ENCODE data around the gene MYO1G. TPM values are rescaled to one million over a fixed set of nuclear protein-coding genes. Genes with fewer than 3 reads are reported as not detected.
A peak's percentile ranks its signal among the peaks of the same experiment; 100 is the strongest.

Gene MYO1G
- total and polyA plus RNA-seq, 10 of the 15 experiments (the other 5 are each of a cell fraction or from before 2014, with no cell fraction given), result 1.8 to 232 (median 134) TPM

DNA sequence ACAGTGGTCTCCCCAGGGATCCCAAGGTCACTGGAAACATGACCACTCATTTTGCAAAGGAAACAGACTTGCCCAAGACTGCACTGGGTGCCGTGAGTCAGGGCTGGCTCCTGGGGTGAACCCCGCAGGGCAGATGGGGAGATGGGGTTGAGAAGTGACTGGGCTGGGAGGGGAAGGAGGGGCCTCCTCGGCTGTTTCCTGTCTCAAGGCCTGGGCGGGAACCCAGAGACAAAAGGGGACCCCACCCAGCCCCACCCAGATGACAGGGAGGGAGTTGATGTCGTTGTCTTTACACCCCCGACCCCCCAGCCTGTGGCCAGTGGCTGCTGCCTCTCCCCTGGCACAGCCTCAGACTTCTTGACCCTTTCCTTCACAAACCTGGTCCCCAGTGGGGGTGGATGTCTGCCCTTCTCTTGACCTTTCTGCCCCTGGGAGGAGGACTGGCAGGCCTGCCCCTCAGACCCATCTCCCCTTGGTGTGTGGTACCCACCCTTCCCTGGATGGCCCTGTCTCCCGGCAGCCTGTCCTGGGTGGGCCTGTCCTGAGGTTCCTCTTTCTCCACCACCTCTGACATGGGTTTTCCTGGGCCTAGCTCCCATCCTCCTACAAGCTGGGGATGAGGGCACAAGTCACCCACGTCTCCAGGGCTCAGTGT is 1.4 kb downstream of the MYO1G start (continued):
- TF ChIP-seq SIX5 (IDR thresholded peaks at IDR 0.05; ENCODE audit: low read depth, low read length, severe bottlenecking) (no peak), ETV6 (conservative IDR thresholded peaks at IDR 0.05 in 1 of 2, IDR thresholded peaks at IDR 0.05 in 1 of 2; ENCODE audit: borderline replicate concordance in 1 of 2, low read depth in 1 of 2) (no peak), PAX8 (IDR thresholded peaks at IDR 0.05) (no peak), NR2F1 (conservative IDR thresholded peaks at IDR 0.05) (peak; percentile 72), EP300 (IDR thresholded peaks at IDR 0.05; ENCODE audit: borderline replicate concordance in 1 of 2, control insufficient read depth in 1 of 2, low read depth in 2 of 2, low read length in 2 of 2) (no peak), SMAD5 (IDR thresholded peaks at IDR 0.05; ENCODE audit: low read depth) (peak; percentile 67; the same call in 1 of the 2 replicates), RFX5 (IDR thresholded peaks at IDR 0.05; ENCODE audit: low read depth, low read length) (no peak), ESRRA (IDR thresholded peaks at IDR 0.05; ENCODE audit: low read length) (no peak), POLR2AphosphoS5 (IDR thresholded peaks at IDR 0.05; ENCODE audit: low read length) (peak; percentile 68), FOXK2 (IDR thresholded peaks at IDR 0.05) (no peak)
- TF ChIP-seq, protein P1, sequence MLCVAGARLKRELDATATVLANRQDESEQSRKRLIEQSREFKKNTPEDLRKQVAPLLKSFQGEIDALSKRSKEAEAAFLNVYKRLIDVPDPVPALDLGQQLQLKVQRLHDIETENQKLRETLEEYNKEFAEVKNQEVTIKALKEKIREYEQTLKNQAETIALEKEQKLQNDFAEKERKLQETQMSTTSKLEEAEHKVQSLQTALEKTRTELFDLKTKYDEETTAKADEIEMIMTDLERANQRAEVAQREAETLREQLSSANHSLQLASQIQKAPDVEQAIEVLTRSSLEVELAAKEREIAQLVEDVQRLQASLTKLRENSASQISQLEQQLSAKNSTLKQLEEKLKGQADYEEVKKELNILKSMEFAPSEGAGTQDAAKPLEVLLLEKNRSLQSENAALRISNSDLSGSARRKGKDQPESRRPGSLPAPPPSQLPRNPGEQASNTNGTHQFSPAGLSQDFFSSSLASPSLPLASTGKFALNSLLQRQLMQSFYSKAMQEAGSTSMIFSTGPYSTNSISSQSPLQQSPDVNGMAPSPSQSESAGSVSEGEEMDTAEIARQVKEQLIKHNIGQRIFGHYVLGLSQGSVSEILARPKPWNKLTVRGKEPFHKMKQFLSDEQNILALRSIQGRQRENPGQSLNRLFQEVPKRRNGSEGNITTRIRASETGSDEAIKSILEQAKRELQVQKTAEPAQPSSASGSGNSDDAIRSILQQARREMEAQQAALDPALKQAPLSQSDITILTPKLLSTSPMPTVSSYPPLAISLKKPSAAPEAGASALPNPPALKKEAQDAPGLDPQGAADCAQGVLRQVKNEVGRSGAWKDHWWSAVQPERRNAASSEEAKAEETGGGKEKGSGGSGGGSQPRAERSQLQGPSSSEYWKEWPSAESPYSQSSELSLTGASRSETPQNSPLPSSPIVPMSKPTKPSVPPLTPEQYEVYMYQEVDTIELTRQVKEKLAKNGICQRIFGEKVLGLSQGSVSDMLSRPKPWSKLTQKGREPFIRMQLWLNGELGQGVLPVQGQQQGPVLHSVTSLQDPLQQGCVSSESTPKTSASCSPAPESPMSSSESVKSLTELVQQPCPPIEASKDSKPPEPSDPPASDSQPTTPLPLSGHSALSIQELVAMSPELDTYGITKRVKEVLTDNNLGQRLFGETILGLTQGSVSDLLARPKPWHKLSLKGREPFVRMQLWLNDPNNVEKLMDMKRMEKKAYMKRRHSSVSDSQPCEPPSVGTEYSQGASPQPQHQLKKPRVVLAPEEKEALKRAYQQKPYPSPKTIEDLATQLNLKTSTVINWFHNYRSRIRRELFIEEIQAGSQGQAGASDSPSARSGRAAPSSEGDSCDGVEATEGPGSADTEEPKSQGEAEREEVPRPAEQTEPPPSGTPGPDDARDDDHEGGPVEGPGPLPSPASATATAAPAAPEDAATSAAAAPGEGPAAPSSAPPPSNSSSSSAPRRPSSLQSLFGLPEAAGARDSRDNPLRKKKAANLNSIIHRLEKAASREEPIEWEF (IDR thresholded peaks at IDR 0.05; ENCODE audit: insufficient replicate concordance, low read depth, low read length), result no peak
- TF ChIP-seq, protein P2, sequence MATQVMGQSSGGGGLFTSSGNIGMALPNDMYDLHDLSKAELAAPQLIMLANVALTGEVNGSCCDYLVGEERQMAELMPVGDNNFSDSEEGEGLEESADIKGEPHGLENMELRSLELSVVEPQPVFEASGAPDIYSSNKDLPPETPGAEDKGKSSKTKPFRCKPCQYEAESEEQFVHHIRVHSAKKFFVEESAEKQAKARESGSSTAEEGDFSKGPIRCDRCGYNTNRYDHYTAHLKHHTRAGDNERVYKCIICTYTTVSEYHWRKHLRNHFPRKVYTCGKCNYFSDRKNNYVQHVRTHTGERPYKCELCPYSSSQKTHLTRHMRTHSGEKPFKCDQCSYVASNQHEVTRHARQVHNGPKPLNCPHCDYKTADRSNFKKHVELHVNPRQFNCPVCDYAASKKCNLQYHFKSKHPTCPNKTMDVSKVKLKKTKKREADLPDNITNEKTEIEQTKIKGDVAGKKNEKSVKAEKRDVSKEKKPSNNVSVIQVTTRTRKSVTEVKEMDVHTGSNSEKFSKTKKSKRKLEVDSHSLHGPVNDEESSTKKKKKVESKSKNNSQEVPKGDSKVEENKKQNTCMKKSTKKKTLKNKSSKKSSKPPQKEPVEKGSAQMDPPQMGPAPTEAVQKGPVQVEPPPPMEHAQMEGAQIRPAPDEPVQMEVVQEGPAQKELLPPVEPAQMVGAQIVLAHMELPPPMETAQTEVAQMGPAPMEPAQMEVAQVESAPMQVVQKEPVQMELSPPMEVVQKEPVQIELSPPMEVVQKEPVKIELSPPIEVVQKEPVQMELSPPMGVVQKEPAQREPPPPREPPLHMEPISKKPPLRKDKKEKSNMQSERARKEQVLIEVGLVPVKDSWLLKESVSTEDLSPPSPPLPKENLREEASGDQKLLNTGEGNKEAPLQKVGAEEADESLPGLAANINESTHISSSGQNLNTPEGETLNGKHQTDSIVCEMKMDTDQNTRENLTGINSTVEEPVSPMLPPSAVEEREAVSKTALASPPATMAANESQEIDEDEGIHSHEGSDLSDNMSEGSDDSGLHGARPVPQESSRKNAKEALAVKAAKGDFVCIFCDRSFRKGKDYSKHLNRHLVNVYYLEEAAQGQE (IDR thresholded peaks at IDR 0.05; ENCODE audit: low read depth, low read length), result no peak
- TF ChIP-seq, protein P3, sequence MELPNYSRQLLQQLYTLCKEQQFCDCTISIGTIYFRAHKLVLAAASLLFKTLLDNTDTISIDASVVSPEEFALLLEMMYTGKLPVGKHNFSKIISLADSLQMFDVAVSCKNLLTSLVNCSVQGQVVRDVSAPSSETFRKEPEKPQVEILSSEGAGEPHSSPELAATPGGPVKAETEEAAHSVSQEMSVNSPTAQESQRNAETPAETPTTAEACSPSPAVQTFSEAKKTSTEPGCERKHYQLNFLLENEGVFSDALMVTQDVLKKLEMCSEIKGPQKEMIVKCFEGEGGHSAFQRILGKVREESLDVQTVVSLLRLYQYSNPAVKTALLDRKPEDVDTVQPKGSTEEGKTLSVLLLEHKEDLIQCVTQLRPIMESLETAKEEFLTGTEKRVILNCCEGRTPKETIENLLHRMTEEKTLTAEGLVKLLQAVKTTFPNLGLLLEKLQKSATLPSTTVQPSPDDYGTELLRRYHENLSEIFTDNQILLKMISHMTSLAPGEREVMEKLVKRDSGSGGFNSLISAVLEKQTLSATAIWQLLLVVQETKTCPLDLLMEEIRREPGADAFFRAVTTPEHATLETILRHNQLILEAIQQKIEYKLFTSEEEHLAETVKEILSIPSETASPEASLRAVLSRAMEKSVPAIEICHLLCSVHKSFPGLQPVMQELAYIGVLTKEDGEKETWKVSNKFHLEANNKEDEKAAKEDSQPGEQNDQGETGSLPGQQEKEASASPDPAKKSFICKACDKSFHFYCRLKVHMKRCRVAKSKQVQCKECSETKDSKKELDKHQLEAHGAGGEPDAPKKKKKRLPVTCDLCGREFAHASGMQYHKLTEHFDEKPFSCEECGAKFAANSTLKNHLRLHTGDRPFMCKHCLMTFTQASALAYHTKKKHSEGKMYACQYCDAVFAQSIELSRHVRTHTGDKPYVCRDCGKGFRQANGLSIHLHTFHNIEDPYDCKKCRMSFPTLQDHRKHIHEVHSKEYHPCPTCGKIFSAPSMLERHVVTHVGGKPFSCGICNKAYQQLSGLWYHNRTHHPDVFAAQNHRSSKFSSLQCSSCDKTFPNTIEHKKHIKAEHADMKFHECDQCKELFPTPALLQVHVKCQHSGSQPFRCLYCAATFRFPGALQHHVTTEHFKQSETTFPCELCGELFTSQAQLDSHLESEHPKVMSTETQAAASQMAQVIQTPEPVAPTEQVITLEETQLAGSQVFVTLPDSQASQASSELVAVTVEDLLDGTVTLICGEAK (IDR thresholded peaks at IDR 0.05; ENCODE audit: borderline replicate concordance), result no peak

Measured in GM12878 (cell line).